Fibroblast of lung (primary cell): Measurements from ENCODE around the gene KDM7A. TPM values are rescaled to one million over a fixed set of nuclear protein-coding genes. Genes with fewer than 3 reads are reported as not detected.
A peak's percentile ranks its signal among the peaks of the same experiment; 100 is the strongest.
"Not testable (repeated sequence)": the region's sequence is repeated elsewhere in the genome, so short reads cannot be mapped to it uniquely, and the experiment has no call there.

Experiments used
- DNase-seq, 2 donors: peaks; one replicate each; pipeline versions ENCODE4 v3.0.0 to v3.0.0-alpha.2; 2010; ENCODE audit warnings: low read depth in 2 of 2
- H2AFZ ChIP-seq: 2 replicates; pipeline ENCODE4 v1.5.1; 2012; ENCODE audit warnings: low read length, control low read depth, inconsistent platforms
- H3K27ac ChIP-seq: 2 replicates; pipeline ENCODE4 v1.5.1; 2011; ENCODE audit warnings: low read length, control low read depth; ENCODE audit not compliant: insufficient read depth
- H3K27me3 ChIP-seq: 2 replicates; pipeline ENCODE4 v1.5.1; 2011; ENCODE audit warnings: mild to moderate bottlenecking, low read length; ENCODE audit not compliant: control insufficient read depth, insufficient read depth
- H3K36me3 ChIP-seq: 2 replicates; pipeline ENCODE4 v1.5.1; 2011; ENCODE audit warnings: low read length; ENCODE audit not compliant: control insufficient read depth, insufficient read depth
- H3K4me1 ChIP-seq: 2 replicates; pipeline ENCODE4 v1.5.1; 2011; ENCODE audit warnings: low read length; ENCODE audit not compliant: control insufficient read depth, insufficient read depth; ENCODE audit errors: extremely low read depth
- H3K4me2 ChIP-seq: 2 replicates; pipeline ENCODE4 v1.5.1; 2011; ENCODE audit warnings: low read length, control low read depth; ENCODE audit not compliant: insufficient read depth; ENCODE audit errors: extremely low read depth
- H3K4me3 ChIP-seq, 4 experiments: fragments of 200-600 bp in 1 of 4; sonication (generic) in 1 of 4; replicated peaks in 1 of 4; 2 replicates each; pipeline ENCODE4 v1.5.1; 2011 to 2016; ENCODE audit warnings: low read length in 4 of 4, low read depth in 3 of 4, mild to moderate bottlenecking in 3 of 4, control low read depth in 2 of 4, inconsistent platforms in 1 of 4, mixed read lengths in 1 of 4; ENCODE audit not compliant: insufficient read depth in 1 of 4; ENCODE audit errors: control extremely low read depth in 1 of 4
- H3K79me2 ChIP-seq: 2 replicates; pipeline ENCODE4 v1.5.1; 2012; ENCODE audit warnings: mild to moderate bottlenecking, low read length, inconsistent platforms; ENCODE audit not compliant: control insufficient read depth, insufficient read depth
- H3K9ac ChIP-seq: 2 replicates; pipeline ENCODE4 v1.5.1; 2011; ENCODE audit warnings: mild to moderate bottlenecking, low read length, control low read depth; ENCODE audit not compliant: insufficient read depth
- H3K9me3 ChIP-seq: 2 replicates; pipeline ENCODE4 v1.5.1; 2012; ENCODE audit warnings: low read depth, low read length; ENCODE audit not compliant: control insufficient read depth, insufficient read depth
- H4K20me1 ChIP-seq: 2 replicates; pipeline ENCODE4 v1.5.1; 2011; ENCODE audit warnings: low read length; ENCODE audit not compliant: control insufficient read depth, insufficient read depth; ENCODE audit errors: extremely low read depth
- CTCF ChIP-seq, 2 donors: IDR thresholded peaks in 1 of 2; conservative IDR thresholded peaks in 1 of 2; 1 replicate in 1 of 2; 2 replicates in 1 of 2; pipeline ENCODE4 v1.5.1; 2011 to 2012; ENCODE audit warnings: low read length in 2 of 2, control low read depth in 1 of 2, inconsistent platforms in 1 of 2, low read depth in 1 of 2, mild to moderate bottlenecking in 1 of 2
- EZH2 ChIP-seq: IDR thresholded peaks from 2 replicates; pipeline ENCODE4 v1.5.1; 2012; ENCODE audit warnings: low read length, control low read depth, mild to moderate bottlenecking; ENCODE audit errors: missing control alignments
- polyA plus RNA-seq, 2 donors: library from polyadenylated mRNA; depleted of rRNA in 1 of 2; stranded (reverse) in 1 of 2; unstranded in 1 of 2; fragments of >200 nt; gene quantifications; 2 replicates each; pipeline ENCODE4 v1.2.1, GENCODE V29; 2011 to 2012; ENCODE audit warnings: missing spikeins in 1 of 2
- total RNA-seq: library from RNA; depleted of rRNA; stranded (reverse); fragments of >200 nt; gene quantifications from 2 replicates; pipeline ENCODE4 v1.2.1, GENCODE V29; 2014

Gene KDM7A
- total and polyA plus RNA-seq, 2 donors (not counting 1 experiment from before 2014, with no cell fraction given): 1.9 to 4.8 TPM

DNA sequence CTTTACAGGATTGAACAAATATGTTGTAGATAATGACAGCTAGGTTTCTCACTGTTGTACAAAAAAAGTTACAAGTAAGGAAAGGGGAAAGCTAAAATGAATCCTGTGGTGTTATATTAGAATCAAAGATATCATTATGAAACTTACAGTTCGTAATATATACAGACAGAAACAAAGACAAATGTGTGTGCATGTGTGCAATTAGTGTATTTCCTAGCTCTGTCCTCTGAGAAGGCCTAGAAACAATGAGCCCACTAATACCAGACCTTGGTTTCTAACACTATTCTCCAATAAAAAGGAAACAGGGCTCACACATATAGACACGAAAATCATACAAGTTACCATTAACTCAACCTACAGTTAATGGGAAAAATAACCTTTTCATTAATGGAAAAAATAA, 8.0 kb downstream of the KDM7A start:
- Histone ChIP-seq H3K27me3 (no peaks in the 10 kb centered on the region), H3K4me2 (no peak overlapping the region), H4K20me1 (no peaks in the 10 kb centered on the region), H3K4me3 (no peak overlapping the region), H3K36me3 (no peaks in the 10 kb centered on the region), H3K79me2 (no peaks in the 10 kb centered on the region), H3K9ac (no peak overlapping the region), H3K9me3 (no peaks in the 10 kb centered on the region), H3K4me1 (no peaks in the 10 kb centered on the region), H2AFZ (no peak overlapping the region), H3K27ac (no peak overlapping the region)
- no peak for TF ChIP-seq CTCF (conservative IDR thresholded peaks at IDR 0.05 in 1 of 2, IDR thresholded peaks at IDR 0.05 in 1 of 2; ENCODE audit: low read depth in 1 of 2, low read length in 2 of 2)
- no peak for DNase-seq

GRCh38 chr7:140165422-140165821, 11.4 kb downstream of the KDM7A start:
- H3K27me3 ChIP-seq: no peaks in the 10 kb centered on the region
- no peak overlapping the region for H3K4me2 ChIP-seq
- peak overlapping the region in 1 of 4 experiments; percentile 4 for H3K4me3 ChIP-seq
- H3K9me3 ChIP-seq: no peaks in the 10 kb centered on the region
- TF ChIP-seq EZH2 (no peak), CTCF (conservative IDR thresholded peaks at IDR 0.05 in 1 of 2, IDR thresholded peaks at IDR 0.05 in 1 of 2; ENCODE audit: low read depth in 1 of 2, low read length in 2 of 2) (no peak)
- no peaks in the 10 kb centered on the region for H3K4me1 ChIP-seq
- H4K20me1 ChIP-seq: no peaks in the 10 kb centered on the region
- no peak overlapping the region for H3K27ac ChIP-seq
- DNase-seq: peak; percentile 73 to 76
- no peaks in the 10 kb centered on the region for H3K79me2 ChIP-seq
- no peaks in the 10 kb centered on the region for H3K36me3 ChIP-seq
- no peak overlapping the region for H3K9ac ChIP-seq
- H2AFZ ChIP-seq: no peak overlapping the region

- H3K9ac ChIP-seq, H2AFZ ChIP-seq, H3K4me2 ChIP-seq, DNase-seq, H4K20me1 ChIP-seq, H3K36me3 ChIP-seq, H3K4me3 ChIP-seq, H3K9me3 ChIP-seq, H3K4me1 ChIP-seq, H3K27me3 ChIP-seq, H3K79me2 ChIP-seq, H3K27ac ChIP-seq: not testable (repeated sequence)
Measured at GRCh38 chr7:140162081-140162480, 14.7 kb downstream of the KDM7A start.
